HCT116 (cell line): ENCODE measurements around the gene DIAPH3.

Source experiments
- CEBPB ChIP-seq: IDR thresholded peaks from 2 replicates; pipeline ENCODE4 v1.6.1; 2012; ENCODE audit warnings: low read depth
- EGR1 ChIP-seq: IDR thresholded peaks from 2 replicates; pipeline ENCODE4 v1.6.1; 2012; ENCODE audit warnings: low read depth
- ELF1 ChIP-seq: IDR thresholded peaks from 2 replicates; pipeline ENCODE4 v1.6.1; 2012; ENCODE audit warnings: low read depth, borderline replicate concordance
- EZH2 ChIP-seq: fragments of 200-600 bp; sonication (generic); IDR thresholded peaks from 2 replicates; pipeline ENCODE4 v1.6.1; 2017; ENCODE audit warnings: antibody characterized with exemption, mixed run types
- JUND ChIP-seq: IDR thresholded peaks from 2 replicates; pipeline ENCODE4 v1.6.1; 2012
- POLR2A ChIP-seq: IDR thresholded peaks from 2 replicates; pipeline ENCODE4 v1.7.0; 2011; ENCODE audit warnings: borderline replicate concordance; ENCODE audit not compliant: insufficient read depth, insufficient read length; ENCODE audit errors: extremely low read depth
- RAD21 ChIP-seq: IDR thresholded peaks from 2 replicates; pipeline ENCODE4 v1.6.1; 2012; ENCODE audit warnings: low read depth, mild to moderate bottlenecking
- REST ChIP-seq: IDR thresholded peaks from 2 replicates; pipeline ENCODE4 v1.6.1; 2012; ENCODE audit warnings: low read depth
- SRF ChIP-seq: IDR thresholded peaks from 2 replicates; pipeline ENCODE4 v1.6.1; 2012; ENCODE audit warnings: low read depth
- YY1 ChIP-seq: IDR thresholded peaks from 2 replicates; pipeline ENCODE4 v1.6.1; 2011; ENCODE audit warnings: low read length, low read depth, moderate library complexity, mild to moderate bottlenecking; ENCODE audit not compliant: insufficient replicate concordance; ENCODE audit errors: extremely low read depth
- ZNF274 ChIP-seq: fragments of 200-500 bp; sonication (Bioruptor generic); IDR thresholded peaks from 2 replicates; pipeline ENCODE4 v1.6.1; 2014; ENCODE audit warnings: mild to moderate bottlenecking, low read depth, low read length, inconsistent platforms
- TF ChIP-seq, protein P1 (sequence below), 3 experiments: fragments of 200-600 bp in 1 of 3; sonication (generic) in 1 of 3; IDR thresholded peaks in 2 of 3; conservative IDR thresholded peaks in 1 of 3; 2 replicates each; pipeline ENCODE4 v1.5.1; 2012 to 2017; ENCODE audit warnings: low read depth in 2 of 3, low read length in 2 of 3, antibody characterized with exemption in 1 of 3, borderline replicate concordance in 1 of 3, control low read depth in 1 of 3, mild to moderate bottlenecking in 1 of 3, mixed read lengths in 1 of 3, mixed run types in 1 of 3, moderate library complexity in 1 of 3; ENCODE audit not compliant: insufficient read depth in 1 of 3
- TF ChIP-seq, protein P2 (sequence below): IDR thresholded peaks from 2 replicates; pipeline ENCODE4 v1.6.1; 2011; ENCODE audit warnings: mild to moderate bottlenecking, low read length, moderate library complexity; ENCODE audit not compliant: insufficient replicate concordance; ENCODE audit errors: extremely low read depth

DNA sequence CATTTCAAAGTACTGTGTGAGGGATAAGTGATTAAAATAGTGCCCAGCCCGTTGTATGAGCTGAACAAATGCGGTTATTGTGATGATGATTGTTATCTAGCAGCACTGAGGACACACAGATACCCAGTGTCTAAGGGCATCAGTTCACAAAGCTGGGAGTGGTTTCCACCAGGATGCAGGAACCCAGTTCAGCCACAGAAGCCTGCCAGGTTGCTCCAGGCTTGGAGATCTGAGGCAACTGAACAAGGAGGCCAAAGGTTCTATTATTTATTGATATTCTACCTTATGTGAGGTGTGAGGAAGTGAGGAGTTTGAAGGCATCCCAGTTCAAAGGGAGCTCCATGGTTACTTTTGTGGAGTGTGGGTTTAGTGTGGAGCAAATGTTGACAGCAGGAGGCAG lies 13.2 kb downstream of the DIAPH3 start:
- TF ChIP-seq, protein P1, sequence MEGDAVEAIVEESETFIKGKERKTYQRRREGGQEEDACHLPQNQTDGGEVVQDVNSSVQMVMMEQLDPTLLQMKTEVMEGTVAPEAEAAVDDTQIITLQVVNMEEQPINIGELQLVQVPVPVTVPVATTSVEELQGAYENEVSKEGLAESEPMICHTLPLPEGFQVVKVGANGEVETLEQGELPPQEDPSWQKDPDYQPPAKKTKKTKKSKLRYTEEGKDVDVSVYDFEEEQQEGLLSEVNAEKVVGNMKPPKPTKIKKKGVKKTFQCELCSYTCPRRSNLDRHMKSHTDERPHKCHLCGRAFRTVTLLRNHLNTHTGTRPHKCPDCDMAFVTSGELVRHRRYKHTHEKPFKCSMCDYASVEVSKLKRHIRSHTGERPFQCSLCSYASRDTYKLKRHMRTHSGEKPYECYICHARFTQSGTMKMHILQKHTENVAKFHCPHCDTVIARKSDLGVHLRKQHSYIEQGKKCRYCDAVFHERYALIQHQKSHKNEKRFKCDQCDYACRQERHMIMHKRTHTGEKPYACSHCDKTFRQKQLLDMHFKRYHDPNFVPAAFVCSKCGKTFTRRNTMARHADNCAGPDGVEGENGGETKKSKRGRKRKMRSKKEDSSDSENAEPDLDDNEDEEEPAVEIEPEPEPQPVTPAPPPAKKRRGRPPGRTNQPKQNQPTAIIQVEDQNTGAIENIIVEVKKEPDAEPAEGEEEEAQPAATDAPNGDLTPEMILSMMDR (IDR thresholded peaks at IDR 0.05 in 2 of 3, conservative IDR thresholded peaks at IDR 0.05 in 1 of 3; ENCODE audit: borderline replicate concordance in 1 of 3, insufficient read depth in 1 of 3, low read depth in 2 of 3, low read length in 2 of 3) = no peak
- no peak for TF ChIP-seq ZNF274
- no peak for TF ChIP-seq REST
- TF ChIP-seq, protein P2, sequence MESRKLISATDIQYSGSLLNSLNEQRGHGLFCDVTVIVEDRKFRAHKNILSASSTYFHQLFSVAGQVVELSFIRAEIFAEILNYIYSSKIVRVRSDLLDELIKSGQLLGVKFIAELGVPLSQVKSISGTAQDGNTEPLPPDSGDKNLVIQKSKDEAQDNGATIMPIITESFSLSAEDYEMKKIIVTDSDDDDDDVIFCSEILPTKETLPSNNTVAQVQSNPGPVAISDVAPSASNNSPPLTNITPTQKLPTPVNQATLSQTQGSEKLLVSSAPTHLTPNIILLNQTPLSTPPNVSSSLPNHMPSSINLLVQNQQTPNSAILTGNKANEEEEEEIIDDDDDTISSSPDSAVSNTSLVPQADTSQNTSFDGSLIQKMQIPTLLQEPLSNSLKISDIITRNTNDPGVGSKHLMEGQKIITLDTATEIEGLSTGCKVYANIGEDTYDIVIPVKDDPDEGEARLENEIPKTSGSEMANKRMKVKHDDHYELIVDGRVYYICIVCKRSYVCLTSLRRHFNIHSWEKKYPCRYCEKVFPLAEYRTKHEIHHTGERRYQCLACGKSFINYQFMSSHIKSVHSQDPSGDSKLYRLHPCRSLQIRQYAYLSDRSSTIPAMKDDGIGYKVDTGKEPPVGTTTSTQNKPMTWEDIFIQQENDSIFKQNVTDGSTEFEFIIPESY = no peak
- no peak for TF ChIP-seq EZH2
- TF ChIP-seq JUND = no peak
- TF ChIP-seq ELF1 = no peak
- TF ChIP-seq YY1 = no peak
- TF ChIP-seq EGR1 = no peak
- TF ChIP-seq POLR2A = no peak
- no peak for TF ChIP-seq CEBPB
- TF ChIP-seq RAD21 = no peak
- TF ChIP-seq SRF = no peak
